Left kidney (tissue), 8 donors: Measurements from ENCODE around the gene UGCG. TPM values are rescaled to one million over a fixed set of nuclear protein-coding genes. Genes with fewer than 3 reads are reported as not detected.
A peak's percentile ranks its signal among the peaks of the same experiment; 100 is the strongest.
"Not testable (repeated sequence)": the region's sequence is repeated elsewhere in the genome, so short reads cannot be mapped to it uniquely, and the experiment has no call there.

ENCODE experiments used
- DNase-seq: peaks from one replicate; pipeline ENCODE4 v3.0.0-alpha.2; 2013
- long read RNA-seq, 8 donors: transcript quantifications; one replicate each; lab custom pipeline, GENCODE V29; 2026
- polyA plus RNA-seq: library from polyadenylated mRNA; unstranded; fragments of 120-200 nt; gene quantifications from one replicate; pipeline ENCODE4 v1.2.1, GENCODE V29; 2013; ENCODE audit not compliant: insufficient read length

UGCG gene
- 84.3 TPM for polyA plus RNA-seq
- long read RNA-seq, donor 1, full-length matches to known transcripts = 13 of 13 reads
- long read RNA-seq, donor 1, partial matches to known transcripts = 0 of 13 reads
- long read RNA-seq, donor 1, other reads (novel, unspliced or antisense) = 0 of 13 reads
- long read RNA-seq, donor 2, full-length matches to known transcripts = 14 of 19 reads
- long read RNA-seq, donor 2, partial matches to known transcripts = 5 of 19 reads
- long read RNA-seq, donor 2, other reads (novel, unspliced or antisense) = 0 of 19 reads
- long read RNA-seq, donor 3, full-length matches to known transcripts = 16 of 16 reads
- long read RNA-seq, donor 3, partial matches to known transcripts = 0 of 16 reads
- long read RNA-seq, donor 3, other reads (novel, unspliced or antisense) = 0 of 16 reads
- long read RNA-seq, donor 4, full-length matches to known transcripts = 1 of 1 reads
- long read RNA-seq, donor 4, partial matches to known transcripts = 0 of 1 reads
- long read RNA-seq, donor 4, other reads (novel, unspliced or antisense) = 0 of 1 reads
- long read RNA-seq, donor 5, full-length matches to known transcripts = 15 of 25 reads
- long read RNA-seq, donor 5, partial matches to known transcripts = 10 of 25 reads
- long read RNA-seq, donor 5, other reads (novel, unspliced or antisense) = 0 of 25 reads
- long read RNA-seq, donor 6, full-length matches to known transcripts = 17 of 17 reads
- long read RNA-seq, donor 6, partial matches to known transcripts = 0 of 17 reads
- long read RNA-seq, donor 6, other reads (novel, unspliced or antisense) = 0 of 17 reads
- long read RNA-seq, donor 7, full-length matches to known transcripts = 16 of 16 reads
- long read RNA-seq, donor 7, partial matches to known transcripts = 0 of 16 reads
- long read RNA-seq, donor 7, other reads (novel, unspliced or antisense) = 0 of 16 reads
- long read RNA-seq, donor 8, full-length matches to known transcripts = 4 of 4 reads
- long read RNA-seq, donor 8, partial matches to known transcripts = 0 of 4 reads
- long read RNA-seq, donor 8, other reads (novel, unspliced or antisense) = 0 of 4 reads

GRCh38 chr9:111895996-111896941, at the start of gene UGCG:
Gene UGCG (plus strand): TSS chr9:111896814. CDS start chr9:111897216, 402 bp downstream.
- peak; percentile 89 for DNase-seq

- DNase-seq = no peak
These were observed 45.1 kb upstream of the UGCG start for GRCh38 chr9:111851553-111851952.

- DNase-seq = no peak
These were observed 44.3 kb upstream of the UGCG start for GRCh38 chr9:111852291-111852690.

- no peak for DNase-seq
These were observed 43.2 kb upstream of the UGCG start for GRCh38 chr9:111853450-111853827.

- no peak for DNase-seq
These were observed 41.8 kb upstream of the UGCG start for GRCh38 chr9:111854799-111855198.

- DNase-seq = no peak
These were observed 38.9 kb upstream of the UGCG start for GRCh38 chr9:111857555-111858211.

GRCh38 chr9:111860443-111860842, 36.2 kb upstream of the UGCG start:
- no peak for DNase-seq

GRCh38 chr9:111863636-111864035, 33.0 kb upstream of the UGCG start:
- DNase-seq = no peak

GRCh38 chr9:111866976-111867375, 29.6 kb upstream of the UGCG start:
- DNase-seq = no peak

- DNase-seq = no peak
These were observed 28.1 kb upstream of the UGCG start for GRCh38 chr9:111868475-111868874.

GRCh38 chr9:111870774-111871498, 25.7 kb upstream of the UGCG start:
- DNase-seq = no peak

- DNase-seq = no peak
These were observed 25.1 kb upstream of the UGCG start for GRCh38 chr9:111871499-111871855.

GRCh38 chr9:111872886-111873285, 23.7 kb upstream of the UGCG start:
- DNase-seq = no peak

GRCh38 chr9:111873901-111874300, 22.7 kb upstream of the UGCG start:
- no peak for DNase-seq

GRCh38 chr9:111874500-111874899, 22.1 kb upstream of the UGCG start:
- no peak for DNase-seq

GRCh38 chr9:111875291-111875690, 21.3 kb upstream of the UGCG start:
- DNase-seq = not testable (repeated sequence)

GRCh38 chr9:111875691-111876090, 20.9 kb upstream of the UGCG start:
- not testable (repeated sequence) for DNase-seq

- no peak for DNase-seq
These were observed 20.4 kb upstream of the UGCG start for GRCh38 chr9:111876179-111876578.

- no peak for DNase-seq
These were observed 19.2 kb upstream of the UGCG start for GRCh38 chr9:111877420-111877819.

- DNase-seq = no peak
These were observed 17.7 kb upstream of the UGCG start for GRCh38 chr9:111878946-111879345.
